ENCODE data around the gene EEF2K. TPM values are rescaled to one million over a fixed set of nuclear protein-coding genes. Genes with fewer than 3 reads are reported as not detected.

EEF2K gene
- total RNA-seq, 1 experiment from 2014 or later: 31.0 TPM

- DNase-seq (ENCODE audit: low read depth, low spot score) (no peak), ATAC-seq (no peak)
- ChIA-PET CTCF (no interaction called here), RAD21 (ENCODE audit: low non-redundant PET in 1 of 2, low total read pairs in 2 of 2, uncharacterized antibody in 2 of 2, unreplicated experiment in 2 of 2) (no interaction called here), POLR2A (no interaction called here)
- Histone ChIP-seq H3K4me1 (ENCODE audit: control insufficient read depth in 1 of 2, insufficient read depth in 2 of 2, low read length in 2 of 2) (no peaks in the 10 kb centered on the region), H4K20me1 (ENCODE audit: insufficient read depth) (no peaks in the 10 kb centered on the region), H3K4me2 (ENCODE audit: low read length) (no peak overlapping the region), H3K36me3 (ENCODE audit: control insufficient read depth in 1 of 2, insufficient read depth in 2 of 2, low read length in 2 of 2) (peaks cover 18 to 51% of the 10 kb centered on the region in 2 experiments), H3K27ac (ENCODE audit: low read depth, low read length) (no peak overlapping the region), H3K79me2 (ENCODE audit: insufficient read depth, low read length) (no peaks in the 10 kb centered on the region), H3K9me2 (ENCODE audit: insufficient read depth) (no peaks in the 10 kb centered on the region), H3K27me3 (ENCODE audit: insufficient read depth, low read length) (no peaks in the 10 kb centered on the region), H3K4me3 (replicated peaks in 1 of 2; ENCODE audit: low read depth in 1 of 2, low read length in 2 of 2) (no peak overlapping the region), H2AFZ (ENCODE audit: low read depth, low read length, poor library complexity, severe bottlenecking) (no peak overlapping the region), H3K9ac (ENCODE audit: low read length) (no peak overlapping the region), H3K9me3 (ENCODE audit: control insufficient read depth in 1 of 2, insufficient read depth in 1 of 2, low read depth in 1 of 2, low read length in 2 of 2) (peaks cover 5% of the 10 kb centered on the region in 2 experiments; a peak in 1 of 4 replicates)
- intact Hi-C loops (cut with micrococcal nuclease): no loop called here
- TF ChIP-seq ELF1 (IDR thresholded peaks at IDR 0.05; ENCODE audit: borderline replicate concordance, low read depth) (no peak), POLR2A (IDR thresholded peaks at IDR 0.05; ENCODE audit: borderline replicate concordance, extremely low read depth, insufficient read depth, insufficient read length) (no peak), ATF3 (IDR thresholded peaks at IDR 0.05) (no peak), EZH2 (IDR thresholded peaks at IDR 0.05) (no peak), CBX3 (IDR thresholded peaks at IDR 0.05; ENCODE audit: low read depth) (peak; percentile 32; the same call in 1 of the 2 replicates)
- no TSS peak for BruUV-seq (replicated peaks)
Observed at GRCh38 chr16:22255335-22255734, 49.3 kb downstream of the EEF2K start.

- H3K4me1 ChIP-seq (ENCODE audit: control insufficient read depth in 1 of 2, insufficient read depth in 2 of 2, low read length in 2 of 2): no peaks in the 10 kb centered on the region
- ChIA-PET POLR2A (no interaction called here), CTCF (no interaction called here), RAD21 (ENCODE audit: low non-redundant PET in 1 of 2, low total read pairs in 2 of 2, uncharacterized antibody in 2 of 2, unreplicated experiment in 2 of 2) (no interaction called here)
- no peak overlapping the region for H3K27ac ChIP-seq (ENCODE audit: low read depth, low read length)
- H3K4me2 ChIP-seq (ENCODE audit: low read length): no peak overlapping the region
- H3K36me3 ChIP-seq (ENCODE audit: control insufficient read depth in 1 of 2, insufficient read depth in 2 of 2, low read length in 2 of 2): peaks cover 23 to 52% of the 10 kb centered on the region in 2 experiments
- BruUV-seq (replicated peaks): no TSS peak
- H3K9ac ChIP-seq (ENCODE audit: low read length): no peak overlapping the region
- H2AFZ ChIP-seq (ENCODE audit: low read depth, low read length, poor library complexity, severe bottlenecking): no peak overlapping the region
- H3K27me3 ChIP-seq (ENCODE audit: insufficient read depth, low read length): no peaks in the 10 kb centered on the region
- H4K20me1 ChIP-seq (ENCODE audit: insufficient read depth): no peaks in the 10 kb centered on the region
- intact Hi-C loops (cut with micrococcal nuclease): no loop called here
- DNase-seq (ENCODE audit: low read depth, low spot score): no peak
- peaks cover 5% of the 10 kb centered on the region in 2 experiments; a peak in 1 of 4 replicates for H3K9me3 ChIP-seq (ENCODE audit: control insufficient read depth in 1 of 2, insufficient read depth in 1 of 2, low read depth in 1 of 2, low read length in 2 of 2)
- no peak overlapping the region for H3K4me3 ChIP-seq (replicated peaks in 1 of 2; ENCODE audit: low read depth in 1 of 2, low read length in 2 of 2)
- no peaks in the 10 kb centered on the region for H3K79me2 ChIP-seq (ENCODE audit: insufficient read depth, low read length)
- no peaks in the 10 kb centered on the region for H3K9me2 ChIP-seq (ENCODE audit: insufficient read depth)
- TF ChIP-seq ZFX (IDR thresholded peaks at IDR 0.05) (no peak), POLR2A (IDR thresholded peaks at IDR 0.05; ENCODE audit: borderline replicate concordance, extremely low read depth, insufficient read depth, insufficient read length) (no peak), SIN3A (IDR thresholded peaks at IDR 0.05; ENCODE audit: low read depth) (no peak), SP1 (IDR thresholded peaks at IDR 0.05; ENCODE audit: low read depth) (no peak)
- no peak for ATAC-seq
Observed at GRCh38 chr16:22257440-22257839, 51.4 kb downstream of the EEF2K start.
